HepG2 (cell line): Measurements from ENCODE around the gene ETFA. TPM values are rescaled to one million over a fixed set of nuclear protein-coding genes. Genes with fewer than 3 reads are reported as not detected.

ENCODE experiments used
- EED ChIP-seq: sonication (generic); formaldehyde crosslinking; IDR thresholded peaks from 2 replicates; pipeline ENCODE4 v1.5.0; 2020; ENCODE audit warnings: mild to moderate bottlenecking, missing genetic modification reagents
- KLF13 ChIP-seq: sonication (generic); formaldehyde crosslinking; IDR thresholded peaks from 2 replicates; pipeline ENCODE4 v1.4.0; 2020; ENCODE audit warnings: mild to moderate bottlenecking, missing genetic modification reagents
- SP4 ChIP-seq: sonication (generic); formaldehyde crosslinking; IDR thresholded peaks from 2 replicates; pipeline ENCODE4 v1.8.1; 2023; ENCODE audit warnings: mild to moderate bottlenecking, missing genetic modification reagents
- TGIF2 ChIP-seq: IDR thresholded peaks from 2 replicates; pipeline ENCODE4 v1.6.1; 2016; ENCODE audit warnings: control low read depth, missing compliant biosample characterization
- YEATS4 ChIP-seq: sonication (generic); formaldehyde crosslinking; IDR thresholded peaks from 2 replicates; pipeline ENCODE4 v1.4.0; 2020; ENCODE audit warnings: missing genetic modification reagents, borderline replicate concordance
- ZNF782 ChIP-seq: sonication (generic); formaldehyde crosslinking; IDR thresholded peaks from 2 replicates; pipeline ENCODE4 v1.4.0; 2020; ENCODE audit warnings: missing genetic modification reagents, mild to moderate bottlenecking, borderline replicate concordance
- polyA plus RNA-seq, 8 experiments: library from polyadenylated mRNA; depleted of rRNA in 3 of 8; stranded (reverse) in 7 of 8; unstranded in 1 of 8; fragments of >200 nt; fragmentation: Illumina TruSeq in 4 of 8; extraction: Trizol in 4 of 8; gene quantifications; 2 replicates each; pipeline versions ENCODE4 v1.2.1 to v1.2.3, GENCODE V29; 2011 to 2016; ENCODE audit warnings: low read depth in 4 of 8, missing spikeins in 1 of 8, mixed read lengths in 1 of 8; ENCODE audit not compliant: insufficient read depth in 1 of 8
- total RNA-seq, 5 experiments: library from RNA; depleted of rRNA; stranded (reverse); fragments of >200 nt; fragmentation: Illumina TruSeq; extraction: Trizol; gene quantifications; 2 replicates each; pipeline ENCODE4 v1.2.3, GENCODE V29; 2016; ENCODE audit warnings: low read depth in 1 of 5
- TF ChIP-seq, protein P1 (sequence below): sonication (generic); formaldehyde crosslinking; IDR thresholded peaks from 2 replicates; pipeline ENCODE4 v1.5.0; 2020; ENCODE audit warnings: mild to moderate bottlenecking, missing genetic modification reagents, borderline replicate concordance
- TF ChIP-seq, protein P2 (sequence below): conservative IDR thresholded peaks from 2 replicates; pipeline ENCODE4 v1.6.1; 2018; ENCODE audit warnings: missing genetic modification reagents
- TF ChIP-seq, protein P3 (sequence below): fragments of 450-650 bp; IDR thresholded peaks from 2 replicates; pipeline ENCODE4 v1.6.1; 2017
- TF ChIP-seq, protein P4 (sequence below): sonication (generic); formaldehyde crosslinking; IDR thresholded peaks from 2 replicates; pipeline ENCODE4 v1.5.1; 2020; ENCODE audit warnings: missing genetic modification reagents, mild to moderate bottlenecking, borderline replicate concordance

ETFA gene
- total and polyA plus RNA-seq, 2 of the 13 experiments (the other 11 are each of a cell fraction or from before 2014, with no cell fraction given), result 291 to 396 TPM

DNA sequence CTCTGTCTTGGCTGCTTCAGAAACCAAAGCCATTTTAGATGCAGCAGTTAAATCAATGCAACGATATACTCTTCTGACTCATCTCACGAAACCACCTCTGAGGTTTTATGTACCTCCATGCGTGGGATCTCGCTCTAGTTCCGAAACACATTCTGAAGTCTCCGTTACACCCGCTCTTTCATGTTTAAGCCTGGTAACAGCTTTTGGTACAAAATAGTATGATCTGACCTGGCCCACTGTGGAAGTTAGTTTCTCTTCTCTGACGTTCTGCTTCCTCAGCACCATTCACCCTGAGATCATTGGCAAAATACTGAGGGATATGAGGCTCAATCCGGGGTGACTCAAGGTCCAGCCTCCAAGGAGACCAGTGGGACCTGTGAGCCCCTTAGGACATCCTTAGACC, 129.6 kb downstream of the ETFA start (continued):
- TF ChIP-seq, protein P1, sequence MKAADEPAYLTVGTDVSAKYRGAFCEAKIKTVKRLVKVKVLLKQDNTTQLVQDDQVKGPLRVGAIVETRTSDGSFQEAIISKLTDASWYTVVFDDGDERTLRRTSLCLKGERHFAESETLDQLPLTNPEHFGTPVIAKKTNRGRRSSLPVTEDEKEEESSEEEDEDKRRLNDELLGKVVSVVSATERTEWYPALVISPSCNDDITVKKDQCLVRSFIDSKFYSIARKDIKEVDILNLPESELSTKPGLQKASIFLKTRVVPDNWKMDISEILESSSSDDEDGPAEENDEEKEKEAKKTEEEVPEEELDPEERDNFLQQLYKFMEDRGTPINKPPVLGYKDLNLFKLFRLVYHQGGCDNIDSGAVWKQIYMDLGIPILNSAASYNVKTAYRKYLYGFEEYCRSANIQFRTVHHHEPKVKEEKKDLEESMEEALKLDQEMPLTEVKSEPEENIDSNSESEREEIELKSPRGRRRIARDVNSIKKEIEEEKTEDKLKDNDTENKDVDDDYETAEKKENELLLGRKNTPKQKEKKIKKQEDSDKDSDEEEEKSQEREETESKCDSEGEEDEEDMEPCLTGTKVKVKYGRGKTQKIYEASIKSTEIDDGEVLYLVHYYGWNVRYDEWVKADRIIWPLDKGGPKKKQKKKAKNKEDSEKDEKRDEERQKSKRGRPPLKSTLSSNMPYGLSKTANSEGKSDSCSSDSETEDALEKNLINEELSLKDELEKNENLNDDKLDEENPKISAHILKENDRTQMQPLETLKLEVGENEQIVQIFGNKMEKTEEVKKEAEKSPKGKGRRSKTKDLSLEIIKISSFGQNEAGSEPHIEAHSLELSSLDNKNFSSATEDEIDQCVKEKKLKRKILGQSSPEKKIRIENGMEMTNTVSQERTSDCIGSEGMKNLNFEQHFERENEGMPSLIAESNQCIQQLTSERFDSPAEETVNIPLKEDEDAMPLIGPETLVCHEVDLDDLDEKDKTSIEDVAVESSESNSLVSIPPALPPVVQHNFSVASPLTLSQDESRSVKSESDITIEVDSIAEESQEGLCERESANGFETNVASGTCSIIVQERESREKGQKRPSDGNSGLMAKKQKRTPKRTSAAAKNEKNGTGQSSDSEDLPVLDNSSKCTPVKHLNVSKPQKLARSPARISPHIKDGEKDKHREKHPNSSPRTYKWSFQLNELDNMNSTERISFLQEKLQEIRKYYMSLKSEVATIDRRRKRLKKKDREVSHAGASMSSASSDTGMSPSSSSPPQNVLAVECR, result no peak
- TF ChIP-seq TGIF2 (CRISPR knock-in tag), result no peak
- no peak for TF ChIP-seq EED
- TF ChIP-seq, protein P2, sequence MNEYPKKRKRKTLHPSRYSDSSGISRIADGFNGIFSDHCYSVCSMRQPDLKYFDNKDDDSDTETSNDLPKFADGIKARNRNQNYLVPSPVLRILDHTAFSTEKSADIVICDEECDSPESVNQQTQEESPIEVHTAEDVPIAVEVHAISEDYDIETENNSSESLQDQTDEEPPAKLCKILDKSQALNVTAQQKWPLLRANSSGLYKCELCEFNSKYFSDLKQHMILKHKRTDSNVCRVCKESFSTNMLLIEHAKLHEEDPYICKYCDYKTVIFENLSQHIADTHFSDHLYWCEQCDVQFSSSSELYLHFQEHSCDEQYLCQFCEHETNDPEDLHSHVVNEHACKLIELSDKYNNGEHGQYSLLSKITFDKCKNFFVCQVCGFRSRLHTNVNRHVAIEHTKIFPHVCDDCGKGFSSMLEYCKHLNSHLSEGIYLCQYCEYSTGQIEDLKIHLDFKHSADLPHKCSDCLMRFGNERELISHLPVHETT (CRISPR knock-in tag), result no peak
- TF ChIP-seq SP4, result no peak
- TF ChIP-seq KLF13 (CRISPR knock-in tag), result no peak
- no peak for TF ChIP-seq YEATS4 (CRISPR knock-in tag)
- TF ChIP-seq ZNF782 (CRISPR knock-in tag), result no peak
- TF ChIP-seq, protein P3, sequence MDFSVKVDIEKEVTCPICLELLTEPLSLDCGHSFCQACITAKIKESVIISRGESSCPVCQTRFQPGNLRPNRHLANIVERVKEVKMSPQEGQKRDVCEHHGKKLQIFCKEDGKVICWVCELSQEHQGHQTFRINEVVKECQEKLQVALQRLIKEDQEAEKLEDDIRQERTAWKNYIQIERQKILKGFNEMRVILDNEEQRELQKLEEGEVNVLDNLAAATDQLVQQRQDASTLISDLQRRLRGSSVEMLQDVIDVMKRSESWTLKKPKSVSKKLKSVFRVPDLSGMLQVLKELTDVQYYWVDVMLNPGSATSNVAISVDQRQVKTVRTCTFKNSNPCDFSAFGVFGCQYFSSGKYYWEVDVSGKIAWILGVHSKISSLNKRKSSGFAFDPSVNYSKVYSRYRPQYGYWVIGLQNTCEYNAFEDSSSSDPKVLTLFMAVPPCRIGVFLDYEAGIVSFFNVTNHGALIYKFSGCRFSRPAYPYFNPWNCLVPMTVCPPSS, result no peak
- TF ChIP-seq, protein P4, sequence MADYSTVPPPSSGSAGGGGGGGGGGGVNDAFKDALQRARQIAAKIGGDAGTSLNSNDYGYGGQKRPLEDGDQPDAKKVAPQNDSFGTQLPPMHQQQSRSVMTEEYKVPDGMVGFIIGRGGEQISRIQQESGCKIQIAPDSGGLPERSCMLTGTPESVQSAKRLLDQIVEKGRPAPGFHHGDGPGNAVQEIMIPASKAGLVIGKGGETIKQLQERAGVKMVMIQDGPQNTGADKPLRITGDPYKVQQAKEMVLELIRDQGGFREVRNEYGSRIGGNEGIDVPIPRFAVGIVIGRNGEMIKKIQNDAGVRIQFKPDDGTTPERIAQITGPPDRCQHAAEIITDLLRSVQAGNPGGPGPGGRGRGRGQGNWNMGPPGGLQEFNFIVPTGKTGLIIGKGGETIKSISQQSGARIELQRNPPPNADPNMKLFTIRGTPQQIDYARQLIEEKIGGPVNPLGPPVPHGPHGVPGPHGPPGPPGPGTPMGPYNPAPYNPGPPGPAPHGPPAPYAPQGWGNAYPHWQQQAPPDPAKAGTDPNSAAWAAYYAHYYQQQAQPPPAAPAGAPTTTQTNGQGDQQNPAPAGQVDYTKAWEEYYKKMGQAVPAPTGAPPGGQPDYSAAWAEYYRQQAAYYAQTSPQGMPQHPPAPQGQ (CRISPR knock-in tag), result no peak
- TF ChIP-seq, all 625 proteins: peak for 0
